Measurements from ENCODE around the gene SPP1. TPM values are rescaled to one million over a fixed set of nuclear protein-coding genes. Genes with fewer than 3 reads are reported as not detected.

The SPP1 gene
- total and polyA plus RNA-seq, 9 of the 15 experiments (the other 6 are each of a cell fraction or from before 2014, with no cell fraction given), result 0.10 to 0.64 TPM; not detected in 7

- TF ChIP-seq POLR2G (IDR thresholded peaks at IDR 0.05; ENCODE audit: low read depth, low read length) (peak; percentile 50; the same call in 1 of the 2 replicates), YY1 (IDR thresholded peaks at IDR 0.05; ENCODE audit: borderline replicate concordance in 1 of 3, control insufficient read depth in 1 of 3, extremely low read depth in 1 of 3, insufficient read depth in 3 of 3, insufficient read length in 1 of 3, insufficient replicate concordance in 2 of 3, low read depth in 1 of 3, low read length in 2 of 3) (peak; percentile 17 to 73 (median 43)), CXXC5 (CRISPR knock-in tag; IDR thresholded peaks at IDR 0.05) (peak; percentile 54), MCM3 (IDR thresholded peaks at IDR 0.05) (no peak), BCL6 (CRISPR knock-in tag; IDR thresholded peaks at IDR 0.05) (no peak), NCOA2 (IDR thresholded peaks at IDR 0.05; ENCODE audit: partially characterized antibody in 2 of 2) (no peak), NELFE (IDR thresholded peaks at IDR 0.05; ENCODE audit: insufficient read depth, insufficient read length) (no peak), NONO (IDR thresholded peaks at IDR 0.05; ENCODE audit: low read depth in 2 of 2, low read length in 1 of 2) (no peak), ZBED1 (IDR thresholded peaks at IDR 0.05) (no peak), TBP (optimal IDR thresholded peaks at IDR 0.05; ENCODE audit: low read depth, low read length) (no peak), ZBTB33 (CRISPR knock-in tag; IDR thresholded peaks at IDR 0.05) (0 out of 2 replicates have a peak, but pooled peaks have one; percentile 12), EGR1 (conservative IDR thresholded peaks at IDR 0.05) (peak; percentile 34; the same call in 1 of the 2 replicates), PRDM10 (IDR thresholded peaks at IDR 0.05; ENCODE audit: partially characterized antibody) (no peak), ZFX (CRISPR knock-in tag; IDR thresholded peaks at IDR 0.05) (peak; percentile 39; the same call in 1 of the 2 replicates), VEZF1 (CRISPR knock-in tag; IDR thresholded peaks at IDR 0.05) (peak; percentile 43), PHF8 (IDR thresholded peaks at IDR 0.05; ENCODE audit: borderline replicate concordance, low read length) (peak; percentile 41; the same call in 1 of the 2 replicates)
Observed at GRCh38 chr4:88007304-88008121, 32.0 kb downstream of the SPP1 start, which contains the start of gene PKD2 (continued).

Data from K562 (cell line).